OCI-LY1 (cell line): ENCODE results near the gene SPRED1.

Experiments
- H2AFZ ChIP-seq: fragments of 200-600 bp; sonication (generic), shearing (Covaris generic); 2 replicates; pipeline ENCODE4 v1.6.0; 2014; ENCODE audit warnings: antibody characterized with exemption, mild to moderate bottlenecking, low read length
- H3F3A ChIP-seq: fragments of 200-600 bp; sonication (generic), shearing (Covaris generic); 2 replicates; pipeline ENCODE4 v1.6.0; 2014; ENCODE audit warnings: mild to moderate bottlenecking, antibody characterized with exemption, low read length, moderate library complexity; ENCODE audit not compliant: insufficient read depth
- H3K27ac ChIP-seq: fragments of 200-600 bp; sonication (generic); 2 replicates; pipeline ENCODE4 v1.5.1; 2014; ENCODE audit warnings: low read length, mixed run types, mild to moderate bottlenecking, low read depth; ENCODE audit not compliant: poor library complexity, severe bottlenecking
- H3K27me3 ChIP-seq: fragments of 200-600 bp; sonication (generic); 2 replicates; pipeline ENCODE4 v1.6.0; 2014; ENCODE audit warnings: antibody characterized with exemption, mild to moderate bottlenecking, low read length, moderate library complexity; ENCODE audit not compliant: insufficient read depth
- H3K36me3 ChIP-seq: fragments of 200-600 bp; sonication (generic); 2 replicates; pipeline ENCODE4 v1.6.1; 2014; ENCODE audit warnings: mild to moderate bottlenecking, antibody characterized with exemption, low read length, moderate library complexity, mixed read lengths; ENCODE audit not compliant: insufficient read depth
- H3K4me1 ChIP-seq: fragments of 200-600 bp; sonication (generic); 2 replicates; pipeline ENCODE4 v1.5.1; 2014; ENCODE audit warnings: mild to moderate bottlenecking, low read length, moderate library complexity; ENCODE audit not compliant: insufficient read depth, severe bottlenecking
- H3K4me2 ChIP-seq: fragments of 200-600 bp; sonication (generic), shearing (Covaris generic); 2 replicates; pipeline ENCODE4 v1.6.1; 2014; ENCODE audit warnings: low read length
- H3K4me3 ChIP-seq: fragments of 200-600 bp; sonication (generic); 2 replicates; pipeline ENCODE4 v1.5.1; 2014; ENCODE audit warnings: low read length, low read depth, mild to moderate bottlenecking, mixed read lengths; ENCODE audit not compliant: poor library complexity, severe bottlenecking
- H3K79me2 ChIP-seq: fragments of 200-600 bp; shearing (Covaris generic); 2 replicates; pipeline ENCODE4 v1.6.1; 2016; ENCODE audit warnings: mixed run types, low read length, mixed read lengths; ENCODE audit not compliant: insufficient read depth
- H3K9ac ChIP-seq: fragments of 200-600 bp; sonication (generic), shearing (Covaris generic); 2 replicates; pipeline ENCODE4 v1.6.1; 2014; ENCODE audit warnings: mild to moderate bottlenecking, low read length, mixed read lengths
- H3K9me2 ChIP-seq: fragments of 200-600 bp; sonication (generic), shearing (Covaris generic); 2 replicates; pipeline ENCODE4 v1.6.1; 2014; ENCODE audit warnings: low read depth, mild to moderate bottlenecking, low read length, mixed read lengths
- H3K9me3 ChIP-seq: fragments of 200-600 bp; shearing (Covaris generic); 2 replicates; pipeline ENCODE4 v1.6.1; 2014; ENCODE audit warnings: low read length, mixed read lengths
- H4K20me1 ChIP-seq: fragments of 200-600 bp; sonication (generic), shearing (Covaris generic); 2 replicates; pipeline ENCODE4 v1.6.0; 2016; ENCODE audit warnings: mild to moderate bottlenecking, low read length; ENCODE audit not compliant: insufficient read depth
- CTCF ChIP-seq: fragments of 200-600 bp; sonication (generic), shearing (Covaris generic); IDR thresholded peaks from 2 replicates; pipeline ENCODE4 v1.5.1; 2017; ENCODE audit warnings: mild to moderate bottlenecking, antibody characterized with exemption, low read length, moderate library complexity, mixed read lengths
- EZH2 ChIP-seq: fragments of 200-600 bp; sonication (generic), shearing (Covaris generic); IDR thresholded peaks from 2 replicates; pipeline ENCODE4 v1.8.0; 2017; ENCODE audit warnings: borderline replicate concordance, mixed run types, mild to moderate bottlenecking, antibody characterized with exemption, low read length, moderate library complexity, mixed read lengths

Gene SPRED1

GRCh38 chr15:38283010-38283409 lies 30.4 kb downstream of the SPRED1 start:
- Histone ChIP-seq H3K9me3 (no peaks in the 10 kb centered on the region), H3K9ac (no peak overlapping the region), H3K27me3 (no peaks in the 10 kb centered on the region), H2AFZ (no peak overlapping the region), H3K79me2 (peaks cover 9% of the 10 kb centered on the region; the same call in 1 of the 2 replicates), H3K4me2 (no peak overlapping the region), H4K20me1 (no peaks in the 10 kb centered on the region), H3K4me1 (no peaks in the 10 kb centered on the region), H3K27ac (no peak overlapping the region), H3K4me3 (no peak overlapping the region), H3K36me3 (no peaks in the 10 kb centered on the region), H3F3A (no peaks in the 10 kb centered on the region), H3K9me2 (no peaks in the 10 kb centered on the region)
- no peak for TF ChIP-seq CTCF
- TF ChIP-seq EZH2, result no peak

- peaks cover 6% of the 10 kb centered on the region; the same call in 1 of the 2 replicates for H3K79me2 ChIP-seq
- H3K9me2 ChIP-seq, result no peaks in the 10 kb centered on the region
- H3K27me3 ChIP-seq, result no peaks in the 10 kb centered on the region
- no peak overlapping the region for H3K27ac ChIP-seq
- no peak overlapping the region for H3K9ac ChIP-seq
- H4K20me1 ChIP-seq, result no peaks in the 10 kb centered on the region
- H3K4me1 ChIP-seq, result no peaks in the 10 kb centered on the region
- no peak overlapping the region for H3K4me3 ChIP-seq
- H3K4me2 ChIP-seq, result no peak overlapping the region
- TF ChIP-seq CTCF (no peak), EZH2 (no peak)
- H3F3A ChIP-seq, result no peaks in the 10 kb centered on the region
- no peaks in the 10 kb centered on the region for H3K9me3 ChIP-seq
- no peaks in the 10 kb centered on the region; the same call in 1 of the 2 replicates for H3K36me3 ChIP-seq
- no peak overlapping the region for H2AFZ ChIP-seq
Measured at GRCh38 chr15:38285456-38285855, 32.8 kb downstream of the SPRED1 start.

DNA sequence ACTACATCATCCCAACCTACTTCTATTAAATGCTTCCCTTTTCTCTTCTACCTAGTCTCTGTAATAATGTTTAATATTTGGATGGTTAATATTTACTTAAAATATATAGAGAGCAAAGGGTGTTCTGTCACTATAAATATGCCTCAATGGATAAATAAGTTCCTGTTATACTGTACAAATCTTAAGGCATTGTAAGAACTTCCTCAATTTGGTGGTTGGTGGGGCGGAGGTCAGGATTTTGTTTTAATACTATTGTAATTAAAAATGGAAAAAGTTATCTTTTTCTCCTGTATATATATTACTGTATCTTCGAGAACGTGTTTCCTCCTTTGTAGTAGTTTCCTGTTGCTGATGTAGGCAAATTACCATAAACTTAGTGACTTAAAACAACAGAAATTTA lies 41.5 kb downstream of the SPRED1 start:
- H3K4me2 ChIP-seq, result no peak overlapping the region
- peaks cover 10% of the 10 kb centered on the region for H3K4me1 ChIP-seq
- H3K79me2 ChIP-seq, result no peaks in the 10 kb centered on the region
- H3K27ac ChIP-seq, result no peak overlapping the region
- H3K9me2 ChIP-seq, result no peaks in the 10 kb centered on the region
- no peaks in the 10 kb centered on the region for H4K20me1 ChIP-seq
- TF ChIP-seq CTCF (no peak), EZH2 (no peak)
- H3F3A ChIP-seq, result no peaks in the 10 kb centered on the region
- H3K36me3 ChIP-seq, result no peaks in the 10 kb centered on the region; the same call in 1 of the 2 replicates
- H3K4me3 ChIP-seq, result no peak overlapping the region
- no peaks in the 10 kb centered on the region for H3K27me3 ChIP-seq
- no peaks in the 10 kb centered on the region for H3K9me3 ChIP-seq
- no peak overlapping the region for H3K9ac ChIP-seq
- H2AFZ ChIP-seq, result no peak overlapping the region
